Measurements from ENCODE around the gene CIRBP.
A peak's percentile ranks its signal among the peaks of the same experiment; 100 is the strongest.

The CIRBP gene

GRCh38 chr19:1269478-1270212 is 513 bp downstream of the CIRBP start:
- TF ChIP-seq, protein P1, sequence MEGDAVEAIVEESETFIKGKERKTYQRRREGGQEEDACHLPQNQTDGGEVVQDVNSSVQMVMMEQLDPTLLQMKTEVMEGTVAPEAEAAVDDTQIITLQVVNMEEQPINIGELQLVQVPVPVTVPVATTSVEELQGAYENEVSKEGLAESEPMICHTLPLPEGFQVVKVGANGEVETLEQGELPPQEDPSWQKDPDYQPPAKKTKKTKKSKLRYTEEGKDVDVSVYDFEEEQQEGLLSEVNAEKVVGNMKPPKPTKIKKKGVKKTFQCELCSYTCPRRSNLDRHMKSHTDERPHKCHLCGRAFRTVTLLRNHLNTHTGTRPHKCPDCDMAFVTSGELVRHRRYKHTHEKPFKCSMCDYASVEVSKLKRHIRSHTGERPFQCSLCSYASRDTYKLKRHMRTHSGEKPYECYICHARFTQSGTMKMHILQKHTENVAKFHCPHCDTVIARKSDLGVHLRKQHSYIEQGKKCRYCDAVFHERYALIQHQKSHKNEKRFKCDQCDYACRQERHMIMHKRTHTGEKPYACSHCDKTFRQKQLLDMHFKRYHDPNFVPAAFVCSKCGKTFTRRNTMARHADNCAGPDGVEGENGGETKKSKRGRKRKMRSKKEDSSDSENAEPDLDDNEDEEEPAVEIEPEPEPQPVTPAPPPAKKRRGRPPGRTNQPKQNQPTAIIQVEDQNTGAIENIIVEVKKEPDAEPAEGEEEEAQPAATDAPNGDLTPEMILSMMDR (IDR thresholded peaks at IDR 0.05): no peak
- peaks cover 10 to 87% (median 85%) of the 10 kb centered on the region in 4 donors for H3K4me1 ChIP-seq
- H3K36me3 ChIP-seq: peaks cover 39 to 40% (median 40%) of the 10 kb centered on the region in 3 donors
- H3K27ac ChIP-seq: peak overlapping the region; percentile 91 to 100
- intact Hi-C loops (cut with DNase I; ENCODE audit: low total_unique reads): no loop called here
- H3K9me3 ChIP-seq: no peaks in the 10 kb centered on the region
- no peaks in the 10 kb centered on the region for H3K27me3 ChIP-seq
- peak overlapping the region; percentile 73 to 82 for H3K4me3 ChIP-seq
- peak; percentile 86 to 95 for DNase-seq

- Histone ChIP-seq H3K4me1 (peaks cover 10 to 86% (median 85%) of the 10 kb centered on the region in 4 donors), H3K36me3 (peaks cover 42 to 44% (median 44%) of the 10 kb centered on the region in 3 donors), H3K9me3 (no peaks in the 10 kb centered on the region), H3K27me3 (no peaks in the 10 kb centered on the region), H3K27ac (peak overlapping the region; percentile 91 to 100), H3K4me3 (peak overlapping the region; percentile 73 to 82)
- intact Hi-C loops (cut with DNase I; ENCODE audit: low total_unique reads): no loop called here
- TF ChIP-seq, protein P1 (IDR thresholded peaks at IDR 0.05): no peak
- no peak for DNase-seq
These were observed 1.2 kb downstream of the CIRBP start for GRCh38 chr19:1270213-1270853.

DNA sequence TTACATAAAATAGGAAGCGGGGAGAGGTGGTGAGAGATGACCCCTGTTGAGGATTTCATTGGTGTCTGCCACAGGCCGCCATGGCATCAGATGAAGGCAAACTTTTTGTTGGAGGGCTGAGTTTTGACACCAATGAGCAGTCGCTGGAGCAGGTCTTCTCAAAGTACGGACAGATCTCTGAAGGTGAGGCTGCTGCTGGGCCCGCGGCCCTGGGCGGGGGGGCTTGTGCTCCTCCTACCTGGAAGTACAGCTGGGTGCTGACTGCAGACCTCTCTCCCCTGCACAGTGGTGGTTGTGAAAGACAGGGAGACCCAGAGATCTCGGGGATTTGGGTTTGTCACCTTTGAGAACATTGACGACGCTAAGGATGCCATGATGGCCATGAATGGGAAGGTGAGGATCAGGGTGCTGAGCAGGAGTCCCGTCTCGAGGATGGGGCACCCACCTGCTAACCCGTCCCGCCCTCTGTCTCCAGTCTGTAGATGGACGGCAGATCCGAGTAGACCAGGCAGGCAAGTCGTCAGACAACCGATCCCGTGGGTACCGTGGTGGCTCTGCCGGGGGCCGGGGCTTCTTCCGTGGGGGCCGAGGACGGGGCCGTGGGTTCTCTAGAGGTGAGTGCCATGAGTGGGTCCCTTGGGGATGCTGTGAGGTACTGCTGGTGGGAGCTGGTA is 1.9 kb downstream of the CIRBP start:
- Histone ChIP-seq H3K27me3 (no peaks in the 10 kb centered on the region), H3K36me3 (peaks cover 42 to 44% (median 44%) of the 10 kb centered on the region in 3 donors), H3K4me1 (peaks cover 10 to 81% (median 79%) of the 10 kb centered on the region in 4 donors), H3K4me3 (peak overlapping the region; percentile 73 to 82), H3K27ac (peak overlapping the region; percentile 91 to 100), H3K9me3 (no peaks in the 10 kb centered on the region)
- no peak for DNase-seq
- TF ChIP-seq, protein P1 (IDR thresholded peaks at IDR 0.05): no peak
- intact Hi-C loops (cut with DNase I; ENCODE audit: low total_unique reads): no loop called here

DNA sequence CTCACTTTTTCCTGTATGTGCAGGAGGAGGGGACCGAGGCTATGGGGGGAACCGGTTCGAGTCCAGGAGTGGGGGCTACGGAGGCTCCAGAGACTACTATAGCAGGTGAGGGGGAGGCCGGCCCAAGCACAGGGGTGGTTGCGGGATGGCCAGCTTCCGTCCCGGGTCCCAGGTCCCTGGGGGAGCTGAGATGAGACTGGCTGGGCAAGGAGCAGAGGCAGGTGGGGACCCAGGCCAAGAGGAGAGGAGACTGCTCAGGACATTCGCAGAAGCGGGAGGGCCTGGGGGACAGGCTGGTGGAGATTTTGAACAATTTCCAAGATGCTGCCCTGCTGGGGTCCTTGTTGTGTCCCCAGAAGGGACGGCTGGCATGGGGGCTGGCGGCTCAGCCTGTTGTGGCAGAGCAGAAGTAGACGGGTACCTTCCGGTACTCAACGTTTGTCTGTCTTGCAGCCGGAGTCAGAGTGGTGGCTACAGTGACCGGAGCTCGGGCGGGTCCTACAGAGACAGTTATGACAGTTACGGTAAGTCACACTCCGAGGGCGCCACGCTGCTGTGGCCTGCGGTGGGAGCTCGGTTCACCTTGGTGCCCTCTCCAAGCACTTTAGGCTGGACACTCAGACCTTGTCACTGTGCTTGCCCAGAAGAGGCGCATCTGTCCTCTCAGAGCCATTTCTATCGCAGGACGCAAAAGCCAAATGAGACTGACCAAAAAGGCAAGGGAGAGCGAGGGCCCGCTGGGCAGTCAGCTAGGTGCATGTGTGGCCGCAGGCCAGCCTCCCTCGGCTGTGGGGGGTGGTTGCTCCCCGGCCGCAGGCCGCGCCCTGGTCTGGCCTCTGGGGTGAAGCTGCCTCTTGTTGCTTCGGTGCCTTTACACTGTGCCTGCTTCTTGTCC is 2.6 kb downstream of the CIRBP start:
- no peaks in the 10 kb centered on the region for H3K27me3 ChIP-seq
- H3K36me3 ChIP-seq: peaks cover 42 to 46% (median 44%) of the 10 kb centered on the region in 3 donors
- TF ChIP-seq, protein P1 (IDR thresholded peaks at IDR 0.05): no peak
- H3K4me3 ChIP-seq: peak overlapping the region; percentile 73 to 82
- no peaks in the 10 kb centered on the region for H3K9me3 ChIP-seq
- H3K4me1 ChIP-seq: peaks cover 16 to 81% (median 79%) of the 10 kb centered on the region in 4 donors
- intact Hi-C loops (cut with DNase I; ENCODE audit: low total_unique reads): no loop called here
- peak overlapping the region; percentile 91 to 100 for H3K27ac ChIP-seq
- DNase-seq: no peak
